Nucleus accumbens (tissue), 56 donors: Measurements from ENCODE around the gene CCDC97.

Source experiments
- DNase-seq, 56 donors: peaks; one replicate each; lab custom pipeline; 2025; lab: John Stamatoyannopoulos, UW

The CCDC97 gene

DNA sequence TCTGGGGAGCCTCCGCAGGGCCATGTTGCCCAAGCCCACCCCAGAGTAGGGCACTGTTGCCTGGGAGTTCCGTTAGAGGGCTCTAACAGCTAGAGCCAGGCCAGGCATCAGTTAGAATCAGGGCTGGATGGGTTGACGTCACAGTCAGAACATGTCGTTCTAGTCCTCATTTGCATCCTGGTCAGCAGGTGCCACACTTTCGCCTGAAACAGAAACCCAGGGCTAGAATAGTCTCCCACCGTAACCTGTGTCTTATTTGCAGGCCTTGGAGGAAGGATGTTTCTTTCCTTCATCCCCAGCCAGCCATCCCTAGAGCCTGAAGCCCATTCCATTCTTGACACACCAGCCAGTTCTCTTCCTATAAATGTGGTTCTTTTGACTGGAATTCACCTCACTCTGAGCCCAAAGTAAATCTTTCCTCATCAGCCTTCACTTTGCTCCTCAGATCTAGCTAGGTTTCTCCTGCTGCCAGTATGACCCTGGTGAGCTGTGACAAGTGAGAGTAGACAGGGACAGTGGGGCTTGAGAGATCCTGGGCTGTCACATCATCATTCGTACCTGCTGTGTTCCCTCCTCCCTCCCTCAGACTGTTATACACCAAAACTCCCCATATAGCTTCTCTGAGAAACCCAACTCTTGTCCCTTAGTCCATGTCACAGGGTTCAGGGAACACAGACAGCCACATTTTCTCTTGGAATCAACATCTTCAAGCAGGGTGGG lies 12.2 kb upstream of the CCDC97 start:
- DNase-seq: peak in 2 of 56 donors; percentile 6 to 15

DNA sequence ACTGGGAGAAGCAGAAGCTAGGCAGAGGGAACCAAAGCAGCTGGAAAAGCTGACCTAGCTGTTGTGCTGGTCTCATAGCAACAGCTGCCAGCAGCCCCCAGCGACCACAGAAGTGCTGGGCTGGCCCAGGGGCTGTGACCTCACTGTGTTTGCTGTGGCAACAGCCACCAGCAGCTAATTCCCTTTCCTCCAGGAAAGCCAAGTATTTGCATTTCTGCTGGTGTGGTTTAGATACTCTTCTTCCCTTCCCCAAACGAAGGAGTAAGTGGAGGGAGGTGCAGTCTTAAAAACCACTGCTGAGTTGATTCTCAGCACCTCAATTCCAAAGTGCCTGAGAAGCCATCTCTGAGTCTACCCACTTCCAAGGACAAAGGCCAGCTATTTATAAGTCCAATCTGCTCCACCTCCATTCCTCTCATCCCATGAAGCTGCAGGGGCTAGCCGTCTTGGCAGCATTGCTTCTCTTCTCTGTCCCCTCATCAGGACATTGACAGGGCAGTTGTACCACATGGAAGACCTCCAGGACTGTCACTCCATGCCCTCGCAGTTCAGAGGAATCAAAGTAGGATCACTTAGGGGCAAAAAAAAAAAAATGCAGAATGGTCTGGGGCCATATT lies 11.5 kb upstream of the CCDC97 start:
- peak in 4 of 56 donors; percentile 15 to 51 (median 39) for DNase-seq

DNA sequence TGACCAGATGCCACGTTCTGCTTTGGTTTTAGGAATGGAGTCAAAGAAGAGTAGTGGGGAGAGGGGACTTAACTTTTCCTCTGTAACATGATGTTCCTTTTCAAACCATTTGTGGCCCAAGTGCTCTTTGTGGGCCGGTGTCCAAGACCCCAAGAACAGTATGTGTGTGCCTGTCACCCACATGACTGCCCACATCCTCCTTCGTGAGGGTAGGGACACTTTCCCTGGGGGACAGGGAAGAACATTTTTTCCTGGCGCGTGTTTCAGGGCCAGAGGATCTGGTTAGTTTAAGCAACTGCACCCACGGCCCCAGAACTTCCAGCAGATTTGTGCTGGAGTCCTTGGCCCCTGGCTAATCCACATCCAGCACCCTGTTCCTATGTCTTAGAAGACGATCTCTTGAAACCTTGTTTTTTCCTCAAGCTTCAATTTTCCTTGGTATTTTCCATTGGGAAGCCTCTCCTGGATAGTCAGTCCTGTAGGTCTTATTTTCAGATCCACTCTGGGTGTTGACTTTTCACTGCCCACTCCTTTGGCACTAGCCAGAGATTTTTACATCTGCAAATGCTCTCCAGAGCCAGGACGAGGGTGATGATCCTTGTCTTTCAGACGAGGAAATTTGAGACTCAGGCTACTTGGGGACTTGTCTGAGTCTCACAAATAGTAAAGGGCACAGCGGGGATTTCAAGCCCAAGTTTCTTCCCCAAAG lies 10.8 kb upstream of the CCDC97 start:
- peak in 3 of 56 donors; percentile 6 to 27 (median 16) for DNase-seq

DNA sequence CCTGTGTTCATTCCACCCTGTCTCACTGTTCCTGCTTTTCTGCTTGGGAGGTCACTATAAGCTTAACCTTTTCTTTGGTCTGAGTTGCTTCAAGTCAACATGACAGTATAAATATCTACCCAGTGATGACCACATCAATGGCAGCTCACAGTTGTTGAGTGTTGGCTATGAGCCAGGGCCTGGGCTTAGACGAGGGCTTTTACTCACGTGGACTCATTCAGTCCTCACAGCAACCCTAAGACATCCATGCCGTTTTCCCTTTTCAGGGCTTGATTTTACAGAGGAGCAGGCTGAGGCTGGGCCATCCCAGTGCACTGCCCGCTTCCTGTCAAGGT lies 10.2 kb upstream of the CCDC97 start:
- DNase-seq: peak in 6 of 56 donors; percentile 7 to 56 (median 28)

DNA sequence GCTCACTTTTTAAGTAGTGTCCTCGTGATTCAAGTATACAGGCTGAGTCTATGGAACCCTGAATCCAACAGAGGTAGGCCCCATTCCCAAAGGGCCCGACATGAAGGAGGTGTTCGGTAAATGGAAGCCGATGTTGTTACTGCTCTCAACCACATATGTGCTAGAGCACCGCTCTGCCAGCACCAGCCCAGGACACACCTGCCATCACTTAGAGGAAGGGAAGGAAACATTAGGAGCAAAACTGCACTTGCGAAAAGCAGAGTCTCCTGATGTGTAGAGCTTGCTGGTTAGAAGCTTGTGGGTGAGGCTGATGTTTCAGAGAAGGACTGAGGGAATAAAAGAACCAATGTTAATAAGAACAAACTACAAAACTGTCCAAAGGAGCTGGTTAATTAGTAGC lies 9.4 kb upstream of the CCDC97 start:
- no peak for DNase-seq

DNA sequence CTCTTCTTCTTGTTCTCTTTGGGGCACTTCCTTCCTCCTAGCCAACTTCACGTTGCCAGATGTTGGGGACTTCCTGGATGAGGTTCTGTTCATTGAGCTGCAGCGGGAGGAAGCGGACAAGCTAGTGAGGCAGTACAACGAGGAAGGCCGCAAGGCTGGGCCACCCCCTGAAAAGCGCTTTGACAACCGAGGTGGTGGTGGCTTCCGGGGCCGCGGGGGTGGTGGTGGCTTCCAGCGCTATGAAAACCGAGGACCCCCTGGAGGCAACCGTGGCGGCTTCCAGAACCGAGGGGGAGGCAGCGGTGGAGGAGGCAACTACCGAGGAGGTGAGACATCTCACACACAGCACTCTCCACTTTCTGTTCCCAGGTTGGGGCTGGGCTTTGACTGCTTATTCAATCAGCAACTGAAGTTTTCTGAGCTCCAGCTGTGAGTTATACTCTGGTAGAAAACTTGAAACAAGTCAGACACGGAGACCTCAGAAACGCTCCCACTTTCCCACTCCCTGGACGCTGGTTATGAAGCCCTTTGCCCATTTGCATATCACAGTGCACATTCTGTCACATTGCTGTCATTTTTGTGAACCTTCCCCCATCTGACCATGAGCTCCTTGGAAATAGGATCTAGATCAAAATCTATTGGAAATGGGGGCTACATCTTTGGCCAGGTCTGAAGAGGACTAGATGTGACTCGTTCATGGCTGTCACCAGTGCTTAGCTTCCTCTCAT lies 7.2 kb upstream of the CCDC97 start:
- no peak for DNase-seq

DNA sequence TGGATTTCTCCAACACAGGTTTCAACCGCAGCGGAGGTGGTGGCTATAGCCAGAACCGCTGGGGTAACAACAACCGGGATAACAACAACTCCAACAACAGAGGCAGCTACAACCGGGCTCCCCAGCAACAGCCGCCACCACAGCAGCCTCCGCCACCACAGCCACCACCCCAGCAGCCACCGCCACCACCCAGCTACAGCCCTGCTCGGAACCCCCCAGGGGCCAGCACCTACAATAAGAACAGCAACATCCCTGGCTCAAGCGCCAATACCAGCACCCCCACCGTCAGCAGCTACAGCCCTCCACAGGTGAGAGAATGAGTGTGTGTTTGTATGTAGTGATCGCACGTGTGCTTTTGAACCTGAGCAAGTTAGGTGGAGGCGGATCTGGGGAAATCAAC lies 6.0 kb upstream of the CCDC97 start:
- no peak for DNase-seq

DNA sequence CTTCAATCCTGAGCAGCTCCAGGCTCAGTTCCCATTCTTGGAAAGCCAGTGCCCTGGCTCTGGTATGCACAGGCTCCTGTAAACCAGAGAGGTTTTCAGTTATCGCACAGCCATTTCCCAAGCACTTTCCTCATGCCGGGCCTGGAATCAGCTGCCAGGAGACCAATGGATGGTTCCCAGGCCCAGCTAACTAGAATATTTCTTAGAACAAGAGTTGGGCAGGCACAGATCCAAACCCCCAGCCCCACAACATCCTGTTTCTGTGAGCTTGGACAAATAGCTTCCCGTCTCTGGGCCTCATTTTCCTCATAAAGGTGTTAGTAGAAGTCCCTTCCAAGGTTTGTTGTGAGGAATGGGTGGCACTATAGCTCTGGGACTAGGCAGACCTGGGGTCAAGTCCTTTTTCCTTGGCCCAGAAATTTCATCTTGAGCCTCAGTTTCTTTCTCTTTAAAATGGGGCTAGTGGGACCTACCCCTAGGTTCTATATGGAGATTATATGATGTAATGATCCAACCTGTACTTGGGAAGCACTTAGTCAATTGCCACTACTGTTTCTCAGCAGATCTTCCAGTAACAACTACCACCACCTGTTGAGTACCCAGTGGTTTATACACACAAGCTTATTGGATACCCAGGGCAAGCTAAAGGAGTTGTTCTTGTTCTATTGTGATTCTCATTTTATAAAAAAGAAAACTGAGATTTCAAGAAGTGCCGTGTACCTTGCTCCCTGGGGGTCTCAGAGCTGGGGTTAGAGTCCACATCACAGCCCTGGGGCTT lies 5.1 kb upstream of the CCDC97 start:
- no peak for DNase-seq

DNA sequence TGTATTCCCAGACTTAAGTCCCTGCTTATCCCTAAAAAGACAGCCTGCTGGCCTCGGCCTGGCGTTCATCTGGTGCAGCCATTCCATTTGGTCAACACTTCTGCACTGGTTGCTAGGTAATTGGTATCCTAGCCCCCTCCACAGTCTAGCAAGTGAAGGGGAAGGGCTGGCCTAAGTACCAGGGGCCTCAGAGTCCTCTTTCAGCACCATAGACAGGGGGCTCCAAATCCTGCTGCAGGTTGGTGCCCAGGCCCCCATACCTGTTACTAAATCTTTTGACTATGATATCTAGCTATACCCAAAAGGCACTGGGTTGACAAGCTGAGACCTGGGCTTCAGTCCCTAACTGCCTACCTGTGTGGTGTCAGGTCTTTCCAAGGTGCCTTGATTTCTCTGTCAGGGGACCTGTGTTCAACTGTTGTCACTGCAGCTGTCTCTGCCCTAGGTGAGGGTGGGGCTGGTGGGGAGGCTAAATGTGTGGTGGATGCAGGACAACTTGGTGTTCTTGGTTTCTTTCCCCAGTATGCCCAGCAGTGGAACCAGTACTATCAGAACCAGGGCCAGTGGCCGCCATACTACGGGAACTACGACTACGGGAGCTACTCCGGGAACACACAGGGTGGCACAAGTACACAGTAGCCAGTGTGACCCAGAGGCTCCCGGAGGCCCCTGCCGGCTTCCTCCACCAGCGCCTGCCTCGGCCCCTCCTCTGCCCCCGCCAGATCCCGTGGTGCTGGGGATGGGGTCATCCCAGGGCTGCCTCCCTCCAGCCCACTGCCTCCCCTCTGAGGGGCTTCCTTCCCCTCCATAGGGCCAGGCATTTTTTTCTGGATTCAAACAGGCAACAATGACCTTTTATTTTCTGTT lies 3.8 kb upstream of the CCDC97 start:
- DNase-seq: no peak

DNA sequence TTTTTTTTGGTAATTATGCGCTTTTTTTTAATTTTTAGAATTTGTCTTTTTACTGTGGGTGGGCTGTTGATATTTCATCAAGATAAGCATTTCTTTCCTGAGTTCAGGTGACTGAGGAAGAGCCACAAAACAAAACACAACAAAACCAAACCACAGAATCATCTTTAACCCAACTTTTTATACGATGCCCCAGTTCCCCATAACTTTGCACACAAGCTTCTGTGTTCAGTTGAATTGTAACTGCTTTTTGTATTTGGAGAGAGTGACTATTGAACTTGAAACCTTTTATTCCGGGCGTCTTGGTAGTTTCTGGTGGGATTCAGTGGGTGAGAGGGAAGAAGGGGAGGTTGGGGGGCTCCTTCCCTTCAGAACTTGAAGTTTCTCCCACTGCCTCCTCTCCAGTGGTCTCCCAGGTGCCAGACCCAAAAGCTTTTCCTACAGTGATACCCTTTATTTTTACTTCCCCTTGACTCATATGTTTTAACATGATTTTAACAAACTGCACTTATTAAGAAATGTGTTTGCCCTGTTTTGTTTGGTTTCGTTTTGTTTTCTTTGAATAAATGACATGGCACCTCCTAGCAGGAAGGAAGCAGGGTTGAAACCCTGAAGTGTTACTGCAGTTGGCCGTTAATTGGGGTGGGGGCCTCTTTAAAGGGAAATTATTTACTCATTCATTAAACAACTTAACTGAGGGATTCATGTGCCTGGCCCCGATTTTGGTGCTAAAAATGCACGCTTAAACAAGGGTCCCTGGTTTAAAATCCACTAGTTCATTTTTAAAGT lies 2.7 kb upstream of the CCDC97 start:
- DNase-seq: no peak

DNA sequence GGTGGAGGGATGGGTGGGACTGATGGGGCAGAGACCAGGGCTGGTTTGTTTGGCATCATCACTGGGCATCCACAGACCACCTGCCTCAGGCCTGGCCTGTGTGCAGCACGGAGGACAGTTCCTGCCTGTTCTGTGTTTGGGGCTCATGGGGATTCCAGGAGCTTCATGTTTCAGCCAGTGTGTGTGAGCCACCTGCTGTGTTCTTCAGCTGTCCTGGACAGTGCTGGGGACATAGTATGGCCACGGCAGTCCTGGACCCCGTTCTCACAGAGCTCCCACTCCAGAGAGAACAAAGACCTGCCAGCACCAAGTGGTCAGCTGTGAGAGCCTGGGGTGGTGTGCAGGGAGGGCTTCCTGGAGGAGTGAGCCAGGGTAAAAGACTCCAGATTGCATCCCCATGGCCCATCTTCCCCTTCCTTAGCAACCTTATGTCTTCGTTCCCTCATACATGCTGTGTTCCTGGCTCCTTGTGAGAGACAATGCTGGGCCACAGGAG lies 2.0 kb upstream of the CCDC97 start:
- no peak for DNase-seq

DNA sequence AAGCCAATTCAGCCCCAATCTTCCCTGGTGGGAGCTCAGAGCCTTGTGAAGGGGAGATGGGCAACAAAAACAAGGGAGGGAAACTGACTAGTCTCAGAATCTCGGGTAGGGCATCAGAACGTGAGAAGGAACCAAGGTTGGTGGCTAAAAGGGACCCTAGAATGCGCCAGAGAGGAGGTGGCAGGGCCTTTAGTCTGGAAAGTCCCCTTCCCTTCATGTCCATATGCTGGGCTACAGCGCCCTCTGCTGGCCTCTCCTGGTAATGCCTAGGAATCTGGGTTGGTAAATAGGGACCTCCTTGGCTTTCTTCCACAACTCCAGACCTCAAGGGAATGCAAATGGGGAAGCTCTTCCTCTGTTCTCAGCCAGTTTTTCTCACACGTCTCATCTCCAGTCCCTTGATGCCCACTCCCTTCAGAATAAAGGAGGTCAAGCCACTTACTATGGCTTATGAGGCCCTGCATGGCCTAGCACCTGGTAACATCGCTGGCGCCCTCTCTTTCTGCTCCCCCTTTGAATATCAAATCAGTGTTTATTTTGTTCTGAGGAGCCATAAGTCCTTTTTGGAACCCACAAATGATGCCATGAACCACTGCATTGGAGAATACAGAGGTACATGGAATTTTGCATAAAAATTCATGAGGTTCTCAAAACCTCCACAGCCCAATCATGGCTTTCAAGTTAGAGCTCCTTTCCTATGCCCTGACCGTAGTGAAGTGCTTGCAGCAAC lies 1.4 kb upstream of the CCDC97 start:
- peak in 54 of 56 donors; percentile 31 to 96 (median 78) for DNase-seq

DNA sequence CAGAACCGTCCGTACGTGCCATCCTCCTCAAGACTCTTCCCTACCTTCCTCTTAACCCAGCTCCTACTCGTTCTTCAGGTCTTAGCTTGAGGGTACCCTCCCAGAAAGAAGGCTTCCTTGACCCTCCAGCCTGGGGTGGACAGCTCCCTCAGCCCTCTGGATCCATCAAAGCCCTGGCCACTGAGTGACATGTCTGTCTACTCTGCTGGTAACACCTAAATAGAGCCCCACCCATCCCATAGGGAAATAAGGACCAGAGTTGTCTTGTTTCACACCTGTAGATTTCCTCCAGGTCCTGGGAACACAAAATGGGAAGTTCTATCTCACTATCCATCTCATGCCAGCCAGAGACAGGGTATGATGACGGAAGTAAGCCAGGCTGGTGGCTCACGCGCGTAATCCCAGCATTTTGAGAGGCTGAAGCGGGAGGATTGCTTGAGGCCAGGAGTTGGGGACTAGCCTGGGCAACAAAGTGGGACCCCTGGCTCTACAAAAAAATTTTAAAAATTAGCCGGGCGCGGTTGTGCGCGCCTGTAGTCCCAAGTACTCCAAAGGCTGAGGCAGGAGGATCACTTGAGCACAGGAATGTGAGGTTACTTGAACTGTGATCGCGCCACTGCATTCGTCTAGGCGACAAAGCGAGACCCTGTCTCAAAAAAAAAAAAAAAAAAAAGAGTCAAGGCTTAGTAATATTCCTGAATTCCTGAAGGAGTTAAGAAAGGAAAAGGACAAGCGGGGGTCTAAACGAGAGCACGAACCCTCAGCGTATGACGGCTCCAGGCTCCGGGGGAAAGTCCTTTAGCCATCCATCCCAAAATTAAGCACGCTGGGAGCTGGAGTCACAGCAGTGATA lies 566 bp upstream of the CCDC97 start:
- peak in 6 of 56 donors; percentile 14 to 56 (median 24) for DNase-seq

DNA sequence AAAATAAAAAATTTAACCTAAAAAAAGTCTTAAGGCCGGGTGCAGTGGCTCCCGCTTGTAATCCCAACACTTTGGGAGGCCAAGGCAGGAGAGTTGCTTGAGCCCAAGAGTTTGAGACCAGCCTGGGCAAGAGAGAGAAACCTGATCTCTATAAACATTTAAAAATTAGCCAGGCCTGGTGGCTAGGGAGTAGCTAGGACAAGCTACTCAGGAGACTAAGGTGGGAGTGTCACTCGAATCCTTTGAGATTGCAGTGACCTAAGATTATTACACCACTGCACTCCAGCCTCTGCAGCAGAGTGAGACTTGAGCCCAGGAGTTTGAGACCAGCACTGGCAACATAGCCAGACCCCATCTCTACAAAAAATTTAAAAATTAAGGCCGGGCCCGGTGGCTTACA lies 1.1 kb downstream of the CCDC97 start:
- DNase-seq: no peak

DNA sequence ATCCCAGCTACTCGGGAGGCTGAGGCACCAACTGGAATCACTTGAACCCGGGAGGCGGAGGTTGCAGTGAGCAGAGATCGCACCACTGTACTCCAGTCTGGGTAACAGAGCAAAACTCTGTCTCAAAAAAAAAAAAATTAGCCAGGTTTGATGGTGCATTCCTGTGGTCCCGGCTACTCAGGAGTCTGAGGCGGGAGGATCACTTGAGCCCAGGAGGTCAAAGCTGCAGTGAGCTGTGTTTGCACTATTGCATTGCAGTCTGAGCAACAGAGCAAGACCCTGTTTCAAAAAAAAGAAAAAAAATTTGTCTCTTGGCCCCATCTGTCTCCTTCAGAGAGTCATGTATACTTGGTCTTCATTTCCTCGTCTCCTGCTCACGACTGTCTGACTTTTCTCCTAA lies 1.6 kb downstream of the CCDC97 start:
- no peak for DNase-seq

DNA sequence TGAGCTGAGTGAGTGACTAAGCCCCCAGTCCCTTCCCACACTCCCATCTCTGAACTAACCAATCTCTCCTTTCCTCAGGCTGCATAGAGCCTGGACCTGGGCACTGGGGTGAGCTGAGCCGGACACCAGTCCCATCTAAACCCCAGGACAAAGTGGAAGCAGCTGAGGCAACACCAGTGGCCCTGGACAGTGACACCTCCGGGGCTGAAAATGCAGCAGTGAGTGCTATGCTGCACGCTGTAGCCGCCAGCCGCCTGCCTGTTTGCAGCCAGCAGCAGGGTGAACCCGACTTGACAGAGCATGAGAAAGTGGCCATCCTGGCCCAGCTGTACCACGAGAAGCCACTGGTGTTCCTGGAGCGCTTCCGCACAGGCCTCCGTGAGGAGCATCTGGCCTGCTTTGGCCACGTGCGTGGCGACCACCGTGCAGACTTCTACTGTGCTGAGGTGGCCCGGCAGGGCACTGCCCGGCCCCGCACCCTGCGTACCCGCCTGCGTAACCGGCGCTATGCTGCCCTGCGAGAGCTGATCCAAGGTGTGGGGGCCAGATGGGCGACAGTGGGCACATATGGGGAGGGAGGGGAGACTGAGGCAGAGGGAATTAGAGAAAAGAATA lies 6.4 kb downstream of the CCDC97 start:
- DNase-seq: no peak
